GM19372 (cell line): ENCODE measurements around the gene HAUS6.
A peak's percentile ranks its signal among the peaks of the same experiment; 100 is the strongest.
"Not testable (repeated sequence)": the region's sequence is repeated elsewhere in the genome, so short reads cannot be mapped to it uniquely, and the experiment has no call there.

Experiments used
- ATAC-seq: cut with Tn5 transposase; IDR thresholded peaks from one replicate; pipeline ENCODE4 v1.9.1; 2021; ENCODE audit warnings: mild to moderate bottlenecking, low read depth, moderate library complexity; ENCODE audit not compliant: unreplicated experiment

HAUS6 gene

DNA sequence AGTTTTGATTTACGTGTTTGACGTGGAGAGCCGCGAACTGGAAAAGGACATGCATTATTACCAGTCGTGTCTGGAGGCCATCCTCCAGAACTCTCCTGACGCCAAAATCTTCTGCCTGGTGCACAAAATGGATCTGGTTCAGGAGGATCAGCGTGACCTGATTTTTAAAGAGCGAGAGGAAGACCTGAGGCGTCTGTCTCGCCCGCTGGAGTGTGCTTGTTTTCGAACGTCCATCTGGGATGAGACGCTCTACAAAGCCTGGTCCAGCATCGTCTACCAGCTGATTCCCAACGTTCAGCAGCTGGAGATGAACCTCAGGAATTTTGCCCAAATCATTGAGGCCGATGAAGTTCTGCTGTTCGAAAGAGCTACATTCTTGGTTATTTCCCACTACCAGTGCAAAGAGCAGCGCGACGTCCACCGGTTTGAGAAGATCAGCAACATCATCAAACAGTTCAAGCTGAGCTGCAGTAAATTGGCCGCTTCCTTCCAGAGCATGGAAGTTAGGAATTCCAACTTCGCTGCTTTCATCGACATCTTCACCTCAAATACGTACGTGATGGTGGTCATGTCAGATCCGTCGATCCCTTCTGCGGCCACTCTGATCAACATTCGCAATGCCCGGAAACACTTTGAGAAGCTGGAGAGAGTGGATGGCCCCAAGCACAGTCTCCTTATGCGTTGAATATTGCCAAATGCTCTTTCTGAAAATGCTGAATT is 52.6 kb downstream of the HAUS6 start:
- ATAC-seq: no peak

DNA sequence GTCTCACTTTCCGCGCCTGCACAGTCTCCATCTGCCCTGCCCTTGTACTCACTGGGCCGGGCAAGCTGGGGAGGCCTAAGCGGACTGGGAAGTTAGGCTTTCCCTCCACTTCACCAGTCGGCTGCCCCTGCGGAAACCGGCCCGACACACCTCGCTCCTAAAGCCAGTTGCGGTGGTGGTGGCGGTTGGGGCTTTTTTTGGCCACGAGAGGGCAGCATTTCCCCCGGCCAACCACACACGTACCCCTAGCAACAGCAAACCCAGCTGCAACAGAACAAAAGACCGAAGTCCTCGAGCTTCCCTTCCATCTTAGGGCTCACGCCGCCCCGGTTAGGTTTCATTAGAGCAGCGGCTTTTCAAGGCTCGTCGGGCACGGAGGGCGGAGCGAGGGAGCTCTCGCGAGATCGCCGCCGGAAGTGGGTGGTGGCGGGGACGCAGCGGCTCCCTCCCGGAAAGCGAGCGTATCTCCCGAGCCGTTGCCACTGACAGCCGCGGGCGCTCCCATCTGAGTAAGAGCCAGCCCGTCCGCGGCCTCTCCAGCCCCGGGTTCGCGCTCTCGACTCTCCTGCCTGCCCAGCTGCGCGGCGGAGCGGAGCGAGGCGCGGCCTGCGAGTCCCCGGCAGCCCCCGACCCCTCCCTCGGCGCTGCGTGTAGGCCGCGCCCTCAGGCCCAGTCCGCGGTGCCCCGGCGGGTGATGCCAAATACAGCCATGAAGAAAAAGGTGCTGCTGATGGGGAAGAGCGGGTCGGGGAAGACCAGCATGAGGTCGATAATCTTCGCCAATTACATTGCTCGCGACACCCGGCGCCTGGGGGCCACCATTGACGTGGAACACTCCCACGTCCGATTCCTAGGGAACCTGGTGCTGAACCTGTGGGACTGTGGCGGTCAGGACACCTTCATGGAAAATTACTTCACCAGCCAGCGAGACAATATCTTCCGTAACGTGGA is 53.5 kb downstream of the HAUS6 start, which contains the start of gene RRAGA:
RRAGA (plus strand) TSS at position 462 of the 951 bp plus-strand sequence; CDS start at position 695, 233 bp downstream.
- ATAC-seq: peak; percentile 86

DNA sequence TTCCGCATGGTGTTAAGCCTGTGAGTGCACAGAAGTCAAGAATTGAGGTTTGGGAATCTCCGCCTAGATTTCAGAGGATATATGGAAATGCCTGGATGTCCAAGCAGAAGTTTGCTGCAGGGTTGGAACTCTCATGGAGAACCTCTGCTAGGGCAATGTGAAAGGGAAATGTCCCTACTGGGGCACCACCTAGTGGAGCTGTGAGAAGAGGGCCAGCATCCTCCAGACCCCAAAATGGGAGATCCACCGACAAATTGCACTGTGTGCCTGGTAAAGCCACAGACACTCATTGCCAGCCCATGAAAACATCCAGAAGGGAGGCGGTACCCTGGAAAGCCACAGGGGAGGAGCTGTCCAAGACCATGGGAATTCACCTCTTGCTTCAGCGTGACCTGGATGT is 66.1 kb downstream of the HAUS6 start:
- no peak for ATAC-seq

DNA sequence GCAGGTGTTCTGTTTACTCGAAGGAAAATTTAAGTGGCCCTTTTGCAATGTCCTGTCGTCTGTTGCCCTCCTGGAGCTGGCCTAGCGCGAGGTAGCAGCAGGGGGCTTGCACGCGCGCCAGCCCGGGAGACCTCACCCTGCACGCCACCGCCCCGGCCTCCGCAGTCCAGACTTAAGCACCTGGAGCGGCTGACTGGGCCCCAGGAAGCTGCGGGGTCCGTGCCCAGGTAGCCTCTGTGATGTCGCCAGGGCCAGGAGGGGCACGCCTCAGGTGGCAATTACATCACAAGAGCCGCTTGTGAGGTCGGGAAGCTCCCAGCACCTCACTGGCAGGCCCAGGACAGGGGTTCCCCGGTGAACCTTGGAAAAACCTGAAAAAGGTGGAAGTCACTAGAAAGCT is 69.7 kb downstream of the HAUS6 start, which contains the start of gene SAXO1:
SAXO1 (minus strand) TSS at position 195 of the 400 bp plus-strand sequence. CDS start 301 bp downstream, outside the sequence.
- ATAC-seq: no peak

DNA sequence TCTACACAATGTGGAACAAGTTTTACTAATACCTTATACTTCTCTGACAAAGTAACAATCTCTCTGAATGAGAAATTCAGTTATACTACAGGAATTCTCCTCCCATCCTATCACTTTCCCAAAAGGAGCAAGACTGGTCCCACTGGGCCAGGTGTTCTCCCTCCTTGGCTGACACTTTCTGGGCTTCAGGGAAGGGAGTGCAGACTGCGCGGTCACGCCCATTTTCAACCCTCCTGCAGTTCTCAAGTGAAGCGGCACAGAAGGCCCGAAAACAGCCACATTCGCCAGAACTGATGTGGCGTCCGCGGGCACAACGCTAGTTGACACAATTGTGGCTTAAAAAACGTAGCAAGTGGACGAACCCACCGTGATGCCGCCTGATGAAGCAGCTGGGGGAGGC is 70.3 kb downstream of the HAUS6 start:
- no peak for ATAC-seq

DNA sequence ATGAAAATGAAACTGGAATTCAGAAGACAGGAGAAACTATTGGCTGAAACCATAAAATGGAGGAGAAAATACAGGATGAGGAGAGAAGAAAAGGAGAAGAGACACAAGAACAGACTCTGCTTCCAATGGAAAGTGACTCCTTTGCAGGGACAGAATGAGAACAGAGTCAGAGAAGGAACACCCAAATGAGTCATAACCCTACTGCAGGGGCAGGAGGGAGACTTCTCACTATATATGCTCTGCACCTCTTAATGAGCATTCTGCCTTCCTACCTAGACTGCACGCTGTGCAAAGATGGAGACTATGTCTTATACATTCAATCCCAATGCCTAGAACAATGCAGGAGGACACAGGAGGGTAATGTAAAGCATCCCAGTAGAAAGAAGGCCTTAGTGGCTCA is 71.8 kb downstream of the HAUS6 start:
- ATAC-seq: no peak

DNA sequence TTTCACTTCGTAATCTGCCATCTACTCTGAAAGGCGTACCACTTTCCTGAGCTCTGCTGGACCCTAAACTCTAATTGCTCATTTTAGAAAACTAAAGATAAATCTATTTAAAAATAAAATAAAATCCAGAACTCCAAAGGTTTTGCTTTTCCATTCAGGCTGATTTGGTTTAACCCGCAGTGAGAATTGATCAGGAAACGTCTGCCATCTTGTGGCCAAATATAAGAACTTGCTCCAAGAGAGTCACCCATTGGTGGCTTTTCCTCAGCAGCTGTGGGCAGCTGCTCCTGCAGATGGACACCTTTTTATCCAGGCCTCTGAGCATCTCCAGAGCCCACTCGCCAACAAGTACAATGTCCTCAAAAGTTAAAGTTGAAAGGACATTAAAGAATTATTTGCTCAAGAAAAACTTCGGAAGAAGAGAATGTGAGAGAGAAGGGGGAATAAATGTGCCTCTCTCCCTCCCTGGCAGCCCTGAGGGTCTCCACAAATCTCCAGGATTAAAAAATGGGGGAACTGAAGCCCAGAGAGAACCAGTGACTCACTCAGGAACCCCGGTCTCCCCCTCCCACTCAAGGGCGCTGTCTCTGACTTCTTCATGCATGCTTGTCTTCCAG is 73.8 kb downstream of the HAUS6 start:
- ATAC-seq: peak; percentile 55

DNA sequence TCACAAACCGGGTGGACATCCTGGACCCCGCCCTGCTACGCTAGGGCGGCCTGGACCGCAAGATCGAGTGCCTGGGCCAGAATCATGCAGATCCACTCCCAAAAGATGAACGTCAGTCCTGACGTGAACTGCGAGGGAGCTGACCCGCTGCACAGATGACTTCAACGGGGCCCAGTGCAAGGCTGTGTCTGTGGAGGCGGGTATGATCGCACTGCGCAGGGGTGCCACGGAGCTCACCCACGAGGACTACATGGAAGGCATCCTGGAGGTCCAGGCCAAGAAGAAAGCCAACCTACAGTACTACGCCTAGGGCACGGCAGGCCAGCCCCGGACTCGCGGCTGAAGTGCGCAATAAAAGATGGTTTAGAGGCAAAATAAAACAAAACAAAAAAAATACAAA is 74.9 kb downstream of the HAUS6 start:
- no peak for ATAC-seq

DNA sequence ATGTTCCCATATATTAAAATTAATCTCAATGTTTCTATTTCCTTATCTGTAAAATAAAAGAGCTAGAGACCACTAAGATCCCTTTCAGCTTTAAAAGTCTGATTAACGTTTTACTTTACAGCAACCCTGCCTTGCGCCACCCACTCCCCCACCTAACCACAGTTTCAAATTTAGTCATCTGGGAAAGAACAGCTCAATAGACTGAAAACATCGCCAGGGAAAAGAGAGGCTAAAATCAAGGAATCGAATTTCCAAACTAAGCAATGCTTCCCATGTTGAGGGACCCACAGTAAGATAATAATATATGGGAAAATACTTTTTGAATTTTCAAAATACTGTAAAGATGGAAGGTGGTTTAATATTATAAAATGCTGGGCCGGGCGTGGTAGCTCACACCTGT is 76.3 kb downstream of the HAUS6 start:
- no peak for ATAC-seq

DNA sequence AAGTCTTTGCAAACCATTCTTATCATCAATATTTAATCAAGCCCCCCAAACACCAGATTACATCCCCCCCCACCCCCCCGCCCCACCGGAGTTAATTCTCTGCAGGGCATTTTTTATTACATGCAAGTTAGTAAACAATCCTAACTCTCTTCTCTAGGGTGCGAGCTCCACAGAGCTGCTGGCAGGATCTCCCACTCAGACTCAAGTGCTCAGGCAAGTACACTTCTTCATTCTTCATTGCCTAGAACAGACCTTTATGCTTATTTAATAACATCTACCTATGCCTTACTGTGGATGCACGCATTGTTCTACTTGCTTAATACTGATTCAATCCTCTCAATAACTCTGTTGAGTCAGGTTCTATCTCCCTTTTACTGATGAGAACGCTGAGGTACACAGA is 79.6 kb downstream of the HAUS6 start:
- ATAC-seq: no peak

DNA sequence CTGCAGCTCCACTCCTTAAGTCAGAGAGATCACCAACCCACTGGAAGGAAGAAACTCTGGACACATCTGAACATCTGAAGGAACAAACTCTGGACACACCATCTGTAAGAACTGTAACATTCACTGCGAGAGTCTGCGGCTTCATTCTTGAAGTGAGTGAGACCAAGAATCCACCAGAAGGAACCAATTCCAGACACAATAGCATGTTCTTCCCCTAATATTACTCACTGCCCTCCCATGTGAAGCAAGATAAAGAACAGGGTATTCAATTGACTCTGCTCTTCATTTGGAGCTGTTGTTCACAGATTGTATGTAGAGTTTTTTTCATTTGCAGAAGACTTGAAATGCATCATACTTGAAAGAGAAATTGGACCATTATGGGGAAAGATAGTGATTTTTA is 80.5 kb downstream of the HAUS6 start:
- no peak for ATAC-seq

DNA sequence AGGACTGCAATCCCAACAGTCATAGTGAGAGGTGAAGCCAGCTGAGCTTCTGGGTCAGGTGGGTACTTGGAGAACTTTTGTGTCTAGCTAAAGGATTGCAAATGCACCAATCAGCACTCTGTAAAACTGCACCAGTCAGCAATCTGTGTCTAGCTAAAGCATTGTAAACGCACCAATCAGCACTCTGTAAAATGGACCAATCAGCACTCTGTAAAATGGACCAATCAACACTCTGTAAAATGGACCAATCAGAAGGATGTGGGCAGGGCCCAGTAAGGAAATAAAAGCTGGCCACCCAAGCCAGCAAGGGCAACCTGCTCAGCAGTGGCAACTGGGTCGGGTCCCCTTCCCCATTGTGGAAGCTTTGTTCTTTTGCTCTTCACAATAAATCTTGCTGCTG is 81.1 kb downstream of the HAUS6 start:
- not testable (repeated sequence) for ATAC-seq

DNA sequence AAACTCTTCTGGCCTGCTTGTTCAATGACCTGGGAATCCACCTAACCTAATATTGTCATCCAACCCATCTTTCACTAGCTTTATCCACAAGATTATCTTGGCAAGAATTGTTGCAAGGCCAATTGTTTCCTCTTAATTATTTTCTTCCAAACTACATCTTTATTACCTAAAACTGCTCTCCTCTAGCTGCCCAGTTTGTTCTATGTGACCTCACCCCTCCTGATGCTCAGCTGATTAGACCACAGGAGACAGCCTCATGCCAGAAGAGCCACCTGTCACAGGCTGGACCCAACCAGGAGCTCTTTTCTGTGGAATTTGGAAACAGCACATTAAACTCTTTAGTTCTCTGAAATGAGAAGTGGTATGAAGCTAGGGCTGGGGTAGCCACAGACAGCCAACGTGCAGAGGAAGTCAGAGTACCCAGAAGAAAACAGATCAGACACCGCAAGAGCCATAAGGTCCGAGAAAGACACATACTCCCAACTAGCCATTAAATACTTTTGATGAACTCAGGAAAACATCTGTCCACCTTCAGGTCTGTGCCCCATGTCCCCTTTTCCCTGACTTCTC is 81.7 kb downstream of the HAUS6 start:
- no peak for ATAC-seq

DNA sequence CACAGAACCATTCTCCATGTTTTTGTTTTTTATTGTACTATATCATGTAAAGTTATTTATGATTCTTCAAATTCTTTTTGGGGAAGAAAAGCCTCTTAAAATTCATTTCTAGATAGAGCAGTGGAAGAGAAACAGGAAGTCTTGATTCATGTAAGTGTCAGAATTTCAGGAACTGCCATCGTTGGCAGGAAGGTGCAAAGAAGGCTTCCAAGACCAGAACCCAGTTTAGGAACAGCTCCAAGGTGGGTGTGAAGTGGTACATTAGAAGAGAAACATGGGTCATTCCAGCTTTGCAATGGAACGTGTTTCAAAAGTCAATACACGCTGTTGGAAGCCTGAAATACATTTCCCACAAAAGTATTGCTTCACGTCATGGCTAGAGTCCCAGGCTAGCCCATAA is 84.5 kb downstream of the HAUS6 start:
- no peak for ATAC-seq

DNA sequence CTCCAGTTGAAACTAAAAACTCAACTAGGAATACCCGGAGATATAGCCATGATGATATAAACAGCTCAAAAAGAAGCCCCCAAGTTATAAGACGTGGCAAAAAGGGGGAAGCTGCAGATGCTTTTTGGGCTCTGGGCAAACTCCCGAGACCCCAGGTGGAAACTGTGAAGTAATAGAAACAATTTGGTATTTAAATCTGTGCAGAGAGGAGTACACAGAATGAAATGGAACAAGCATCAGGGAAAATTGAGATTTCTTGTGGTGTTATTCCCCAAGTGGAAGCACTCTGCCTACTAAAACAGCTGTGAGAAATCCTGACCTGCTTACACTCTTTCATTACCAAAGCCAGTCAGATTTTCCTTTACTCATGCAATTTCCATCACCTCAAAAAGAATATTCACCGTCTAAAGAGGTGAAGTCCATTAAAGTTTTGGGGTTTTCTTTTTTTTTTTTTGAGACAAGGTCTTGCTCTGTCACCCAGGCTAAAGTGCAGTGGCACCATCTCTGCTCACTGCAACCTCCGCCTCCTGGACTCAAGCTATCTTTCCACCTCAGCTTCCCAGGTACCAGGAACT is 93.2 kb downstream of the HAUS6 start:
- no peak for ATAC-seq
